ENCODE results near the gene DCP1A. TPM values are rescaled to one million over a fixed set of nuclear protein-coding genes. Genes with fewer than 3 reads are reported as not detected.
"Not testable (repeated sequence)": the region's sequence is repeated elsewhere in the genome, so short reads cannot be mapped to it uniquely, and the experiment has no call there.

Gene DCP1A
- total RNA-seq, 2 experiments from 2014 or later = 33.1 to 36.1 TPM

DNA sequence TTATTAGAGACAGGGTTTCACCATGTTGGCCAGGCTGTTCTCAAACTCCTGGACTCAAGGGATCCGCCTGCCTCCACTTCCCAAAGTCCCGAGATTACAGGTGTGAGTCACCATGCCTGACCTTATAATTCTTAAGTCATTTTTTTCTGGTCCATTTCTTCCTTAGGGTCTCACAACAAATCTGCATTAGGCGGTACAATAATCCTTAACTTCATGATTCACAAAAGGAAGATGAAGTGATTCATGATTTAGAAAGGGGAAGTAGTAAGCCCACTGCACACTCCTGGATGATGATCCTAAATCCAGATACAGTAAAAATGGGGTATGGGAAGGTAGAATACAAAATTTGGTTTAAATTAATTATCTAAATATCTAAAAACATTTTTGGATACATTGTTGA is 46.5 kb downstream of the DCP1A start:
- H3K4me1 Mint-ChIP-seq = peaks cover 2% of the 10 kb centered on the region
- H3K27me3 Mint-ChIP-seq = no peaks in the 10 kb centered on the region
- H3K9me3 Mint-ChIP-seq = no peaks in the 10 kb centered on the region
- no peak overlapping the region for H3K4me3 Mint-ChIP-seq
- no peak overlapping the region for H3K27ac Mint-ChIP-seq
- no peak for DNase-seq
- peaks cover 9% of the 10 kb centered on the region for H3K36me3 Mint-ChIP-seq

DNA sequence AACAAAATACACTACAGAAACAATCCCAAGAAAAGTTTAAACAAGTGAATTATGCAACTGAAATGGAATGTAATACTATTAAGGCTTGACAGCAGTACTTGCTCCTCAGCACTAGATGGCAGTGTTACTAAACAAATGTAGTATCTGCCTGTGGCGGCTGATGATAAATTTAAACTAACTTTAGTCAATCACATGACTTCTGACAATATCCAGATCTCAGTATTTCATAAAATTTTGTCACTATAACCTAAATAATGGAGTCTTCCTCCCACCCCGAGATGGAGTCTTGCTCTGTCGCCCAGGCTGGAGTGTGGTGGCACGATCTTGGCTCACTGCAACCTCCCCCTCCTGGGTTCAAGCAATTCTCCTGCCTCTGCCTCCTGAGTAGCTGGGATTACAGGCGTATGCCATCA is 47.7 kb downstream of the DCP1A start:
- not testable (repeated sequence) for H3K4me1 Mint-ChIP-seq, H3K36me3 Mint-ChIP-seq, H3K27ac Mint-ChIP-seq, H3K9me3 Mint-ChIP-seq, H3K4me3 Mint-ChIP-seq, H3K27me3 Mint-ChIP-seq, DNase-seq

DNA sequence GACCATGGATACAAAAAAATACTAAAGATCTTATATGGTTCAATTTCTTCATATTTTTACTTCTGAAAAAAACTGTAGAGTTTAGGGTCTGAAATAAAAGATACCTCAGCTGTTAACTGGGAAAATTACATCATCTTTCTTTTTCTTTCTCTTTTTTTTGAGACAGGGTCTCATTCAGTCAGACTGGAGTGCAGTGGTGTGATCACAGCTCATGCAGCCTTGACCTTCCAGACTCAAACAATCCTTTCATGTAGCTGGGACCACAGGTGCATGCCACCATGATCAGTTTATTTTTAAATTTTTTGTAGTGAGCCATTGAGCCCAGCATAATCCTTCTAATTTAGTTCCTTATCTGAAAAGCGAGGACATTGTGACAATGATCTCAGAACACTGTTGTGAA is 51.9 kb downstream of the DCP1A start:
- Mint-ChIP-seq H3K36me3 (peaks cover 7% of the 10 kb centered on the region), H3K9me3 (no peaks in the 10 kb centered on the region), H3K4me3 (no peak overlapping the region), H3K4me1 (peaks cover 2% of the 10 kb centered on the region), H3K27me3 (no peaks in the 10 kb centered on the region), H3K27ac (no peak overlapping the region)
- DNase-seq = no peak

DNA sequence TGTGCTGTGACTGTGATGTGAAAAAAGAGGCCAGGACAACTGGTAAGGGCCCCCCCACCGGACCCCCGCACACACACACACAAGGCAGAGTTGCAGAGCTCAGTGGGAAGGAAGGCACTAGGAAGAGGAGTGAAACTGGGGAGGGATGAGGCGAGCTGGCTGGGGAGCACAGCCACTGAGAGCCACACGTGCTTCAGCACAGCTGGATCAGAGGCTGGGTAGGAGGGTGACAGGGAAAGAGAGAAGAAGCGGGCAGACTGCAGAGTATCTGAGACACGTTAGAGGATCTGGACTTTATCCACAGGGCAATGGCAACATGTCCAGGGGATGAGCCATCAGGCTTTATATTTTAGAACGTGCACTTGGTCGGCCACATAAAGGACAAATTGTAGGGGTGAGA is 53.5 kb downstream of the DCP1A start:
- Mint-ChIP-seq H3K36me3 (peaks cover 2% of the 10 kb centered on the region), H3K4me1 (no peaks in the 10 kb centered on the region), H3K4me3 (no peak overlapping the region), H3K27me3 (no peaks in the 10 kb centered on the region), H3K27ac (no peak overlapping the region), H3K9me3 (no peaks in the 10 kb centered on the region)
- DNase-seq = no peak

DNA sequence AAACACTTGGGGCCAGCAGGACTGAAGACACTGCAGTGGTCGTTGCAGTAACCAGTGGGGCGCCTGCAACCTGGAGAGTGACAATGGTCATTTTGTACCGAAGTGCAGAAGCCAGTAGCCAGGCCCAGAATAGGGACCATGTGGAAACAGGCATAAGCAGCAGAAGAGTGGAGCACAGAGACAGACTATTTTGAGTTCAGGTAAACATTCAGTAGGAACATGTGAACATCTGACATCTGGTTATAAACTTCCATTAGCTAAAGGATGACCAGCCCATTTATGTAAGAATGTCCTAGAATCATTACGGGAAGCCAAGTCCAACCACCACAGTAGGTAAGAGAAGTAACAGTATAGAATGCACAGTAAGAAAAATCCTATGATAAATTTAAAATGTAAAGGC is 59.1 kb downstream of the DCP1A start:
- Mint-ChIP-seq H3K36me3 (peaks cover 5% of the 10 kb centered on the region), H3K27me3 (no peaks in the 10 kb centered on the region)
- DNase-seq = no peak

DNA sequence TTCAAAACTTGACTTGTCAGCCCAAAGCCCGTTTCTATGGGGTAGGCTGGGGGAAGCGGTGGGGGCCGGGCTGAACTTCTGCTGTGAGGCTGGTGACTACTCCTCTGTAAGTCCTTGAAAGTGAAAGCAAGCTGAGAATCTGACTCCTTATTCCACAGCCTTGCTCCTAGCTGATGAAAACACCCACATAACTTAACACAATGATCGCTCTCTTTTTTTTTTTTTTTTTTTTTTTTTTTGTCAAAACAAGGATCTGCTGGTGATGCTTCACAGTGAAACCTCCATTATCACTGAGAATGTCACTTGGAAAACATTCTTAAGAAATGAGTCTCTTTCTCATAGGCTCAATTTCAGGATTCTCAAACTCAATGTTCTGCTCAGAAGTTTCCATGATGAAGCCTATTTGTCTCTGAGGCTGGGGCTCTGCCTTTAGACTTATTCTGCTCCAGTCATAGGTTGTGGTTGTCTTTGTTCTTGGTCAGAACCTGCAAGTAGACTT is 60.2 kb downstream of the DCP1A start:
- DNase-seq = peak; percentile 17
- no peaks in the 10 kb centered on the region for H3K27me3 Mint-ChIP-seq
- peaks cover 5% of the 10 kb centered on the region for H3K36me3 Mint-ChIP-seq
- H3K27ac Mint-ChIP-seq = peak overlapping the region; percentile 81
- H3K9me3 Mint-ChIP-seq = no peaks in the 10 kb centered on the region
- peaks cover 9% of the 10 kb centered on the region for H3K4me1 Mint-ChIP-seq
- no peak overlapping the region for H3K4me3 Mint-ChIP-seq

More for the DNA sequence above, 59.1 kb downstream of the DCP1A start:
- Mint-ChIP-seq H3K4me1 (peaks cover 9% of the 10 kb centered on the region), H3K9me3 (no peaks in the 10 kb centered on the region), H3K27ac (peak overlapping the region; percentile 54), H3K4me3 (no peak overlapping the region)

DNA sequence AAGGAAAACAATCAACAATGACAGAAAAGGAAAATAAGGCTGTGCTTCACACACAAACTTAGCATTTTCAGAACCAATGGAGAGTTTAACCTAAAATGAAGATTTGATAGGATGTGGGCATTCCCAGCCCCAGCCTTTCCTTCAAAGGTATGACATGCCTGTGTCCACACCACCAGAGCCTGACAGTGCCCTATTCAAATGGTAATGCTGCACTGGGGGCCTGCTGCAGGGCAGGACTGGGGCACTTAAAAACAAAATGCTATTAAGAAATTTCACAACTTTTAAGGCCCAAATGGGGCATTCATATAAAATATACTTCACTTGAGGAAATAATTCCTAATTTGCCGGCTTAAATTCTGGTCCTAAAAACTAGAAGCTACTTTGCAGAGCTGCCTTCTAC is 60.6 kb downstream of the DCP1A start:
- Mint-ChIP-seq H3K9me3 (no peaks in the 10 kb centered on the region), H3K4me1 (peaks cover 9% of the 10 kb centered on the region), H3K4me3 (no peak overlapping the region), H3K27ac (peak overlapping the region; percentile 81), H3K27me3 (no peaks in the 10 kb centered on the region), H3K36me3 (peaks cover 5% of the 10 kb centered on the region)
- DNase-seq = no peak

DNA sequence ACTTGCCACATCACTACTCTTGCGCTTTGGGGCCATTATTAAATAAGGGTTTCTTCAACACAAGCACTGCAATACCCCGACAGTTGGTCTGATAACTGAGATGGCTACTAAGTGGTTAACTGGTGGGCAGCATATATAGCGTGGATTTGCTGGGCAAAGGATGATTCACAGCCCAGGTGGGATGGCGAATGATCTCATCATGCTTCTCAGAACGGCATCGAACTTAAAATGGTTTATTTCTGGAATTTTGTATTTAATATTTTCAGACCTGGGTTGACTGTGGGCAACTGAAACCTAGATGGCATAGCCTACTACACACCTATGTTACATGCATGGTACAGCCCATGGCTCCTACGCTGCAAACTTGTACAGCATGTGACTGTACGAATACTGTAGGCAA is 64.8 kb downstream of the DCP1A start:
- Mint-ChIP-seq H3K4me3 (no peak overlapping the region), H3K27me3 (no peaks in the 10 kb centered on the region), H3K4me1 (peaks cover 7% of the 10 kb centered on the region), H3K36me3 (peaks cover 5% of the 10 kb centered on the region), H3K27ac (no peak overlapping the region), H3K9me3 (no peaks in the 10 kb centered on the region)
- DNase-seq = no peak

DNA sequence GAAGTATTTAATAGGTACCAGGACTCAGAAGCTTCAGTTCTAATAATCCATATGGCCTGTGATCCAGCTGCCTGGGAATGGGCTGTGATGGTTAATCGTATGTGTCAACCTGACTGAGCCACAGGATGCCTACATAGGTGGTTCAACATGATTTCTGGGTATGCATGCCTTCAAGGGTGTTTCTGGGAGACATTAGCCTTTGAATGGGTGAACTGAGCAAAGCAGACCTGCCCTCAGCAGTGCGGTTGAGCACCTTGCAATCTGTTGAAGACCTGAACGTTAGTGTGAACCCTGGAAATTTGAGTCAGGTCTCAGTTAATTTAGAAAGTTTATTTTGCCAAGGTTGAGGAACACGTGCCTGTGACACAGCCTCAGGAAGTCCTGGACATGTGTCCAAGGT is 68.7 kb downstream of the DCP1A start:
- Mint-ChIP-seq H3K9me3 (no peaks in the 10 kb centered on the region), H3K27ac (no peak overlapping the region), H3K4me1 (peaks cover 9% of the 10 kb centered on the region), H3K27me3 (no peaks in the 10 kb centered on the region), H3K4me3 (no peak overlapping the region), H3K36me3 (no peaks in the 10 kb centered on the region)
- DNase-seq = no peak

DNA sequence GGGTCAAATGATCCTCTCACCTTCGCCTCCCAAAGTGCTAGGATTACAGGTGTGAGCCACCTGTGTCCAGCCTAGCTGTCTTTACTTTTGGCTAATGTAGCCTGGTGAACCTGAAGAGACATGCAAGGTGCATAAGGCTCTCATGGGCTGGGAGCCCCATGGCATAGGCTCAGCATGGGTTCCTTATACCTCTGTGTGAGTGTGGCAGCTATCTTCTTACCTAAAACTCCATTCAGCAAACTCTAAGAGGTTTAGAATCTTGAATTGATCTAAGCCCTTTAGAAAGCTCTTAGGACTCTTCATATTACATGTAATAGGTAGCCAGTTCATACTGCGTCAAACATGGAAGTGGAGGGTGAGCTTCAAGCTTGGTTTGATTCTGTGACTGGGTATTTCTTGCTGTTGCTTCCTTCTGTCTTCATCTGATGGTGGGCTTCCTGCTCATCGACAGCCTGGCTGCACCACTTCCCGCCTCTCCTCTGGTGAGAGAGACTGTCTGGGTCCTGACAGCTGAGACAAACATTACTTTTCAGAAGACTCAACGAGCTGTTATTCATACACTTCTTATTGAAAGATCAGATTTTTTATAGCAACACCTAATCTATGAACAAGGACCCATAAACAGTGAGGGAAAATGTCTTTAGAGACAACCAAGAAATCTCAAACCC is 72.3 kb downstream of the DCP1A start:
- H3K27me3 Mint-ChIP-seq = no peaks in the 10 kb centered on the region
- no peak for DNase-seq
- no peaks in the 10 kb centered on the region for H3K36me3 Mint-ChIP-seq
- no peak overlapping the region for H3K4me3 Mint-ChIP-seq
- H3K9me3 Mint-ChIP-seq = no peaks in the 10 kb centered on the region
- H3K4me1 Mint-ChIP-seq = peaks cover 14% of the 10 kb centered on the region
- H3K27ac Mint-ChIP-seq = peak overlapping the region; percentile 44

DNA sequence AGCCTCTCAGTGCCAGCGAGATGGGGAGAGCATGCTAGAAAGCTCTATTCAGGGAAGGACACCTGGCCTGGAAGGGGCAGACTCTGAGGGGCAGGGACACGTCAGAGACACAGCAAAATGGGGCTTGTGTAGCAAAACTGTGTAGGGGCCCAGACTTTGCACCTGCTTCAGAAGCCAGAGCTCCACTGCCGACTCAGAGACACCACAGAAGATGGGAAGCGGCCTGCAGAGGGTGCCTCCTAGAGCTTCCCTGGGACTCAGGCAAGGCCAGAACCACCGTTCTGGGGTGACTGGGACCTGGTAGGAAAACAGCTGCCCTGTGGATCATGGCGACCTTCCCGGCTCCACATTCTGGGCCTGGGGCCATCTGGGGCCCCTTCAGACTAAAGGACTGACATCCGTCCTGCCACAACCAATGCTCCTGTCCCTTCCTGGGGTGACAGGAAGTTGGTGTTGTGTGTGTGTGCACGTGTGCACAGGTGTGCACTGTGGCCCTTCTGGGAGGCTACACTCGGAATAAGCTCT is 74.1 kb downstream of the DCP1A start:
- Mint-ChIP-seq H3K4me1 (peaks cover 14% of the 10 kb centered on the region), H3K27me3 (no peaks in the 10 kb centered on the region), H3K9me3 (no peaks in the 10 kb centered on the region), H3K27ac (no peak overlapping the region), H3K4me3 (no peak overlapping the region), H3K36me3 (no peaks in the 10 kb centered on the region)
- no peak for DNase-seq

DNA sequence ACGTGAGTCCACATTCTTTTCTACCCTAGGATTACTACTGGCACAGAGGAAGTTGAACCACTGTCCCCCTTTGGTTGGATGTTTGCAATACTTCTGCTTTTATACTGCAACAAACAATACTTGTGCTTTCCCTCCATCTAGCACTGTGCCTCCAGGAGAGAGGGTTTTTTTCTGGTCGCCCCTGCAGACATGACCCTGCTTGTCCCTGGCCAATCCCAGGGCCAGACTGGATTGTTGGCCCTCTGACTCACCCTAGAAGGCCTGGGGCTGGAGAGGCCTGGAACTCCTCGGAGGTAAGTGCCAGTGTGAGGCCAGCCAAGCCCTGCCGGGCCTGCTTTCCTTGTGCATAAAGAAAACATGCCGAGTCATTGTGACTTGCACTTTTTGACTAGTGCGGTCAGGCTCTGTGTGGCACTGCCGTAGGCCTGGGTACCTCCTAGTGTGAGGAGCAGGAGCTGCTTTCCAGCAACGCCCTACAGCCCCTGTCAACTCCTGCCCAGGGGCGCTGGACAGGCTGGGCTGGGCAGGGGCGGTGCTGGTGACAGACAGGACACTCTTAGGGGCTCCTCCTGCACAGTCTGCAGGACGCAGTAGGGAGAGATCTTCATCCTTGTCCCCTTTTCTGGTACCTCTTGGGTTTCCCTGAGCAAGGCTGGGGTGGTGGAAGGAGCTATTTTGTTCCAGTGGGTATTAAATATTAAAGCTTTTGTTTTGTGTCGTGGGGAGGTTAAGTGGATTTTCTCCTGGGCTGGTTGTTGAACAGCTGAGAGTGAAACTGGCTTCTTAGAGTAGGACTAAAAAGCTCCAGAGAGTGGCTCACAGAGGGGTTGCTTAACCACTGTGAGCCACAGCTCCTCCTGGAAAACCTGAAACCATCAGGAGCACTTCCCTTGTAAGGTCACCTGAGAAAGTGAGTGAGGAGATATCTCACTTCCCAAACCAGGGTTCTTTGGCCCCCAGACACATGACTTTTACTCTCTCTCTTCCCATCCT is 77.2 kb downstream of the DCP1A start:
- H3K27ac Mint-ChIP-seq = peak overlapping the region; percentile 40

DNA sequence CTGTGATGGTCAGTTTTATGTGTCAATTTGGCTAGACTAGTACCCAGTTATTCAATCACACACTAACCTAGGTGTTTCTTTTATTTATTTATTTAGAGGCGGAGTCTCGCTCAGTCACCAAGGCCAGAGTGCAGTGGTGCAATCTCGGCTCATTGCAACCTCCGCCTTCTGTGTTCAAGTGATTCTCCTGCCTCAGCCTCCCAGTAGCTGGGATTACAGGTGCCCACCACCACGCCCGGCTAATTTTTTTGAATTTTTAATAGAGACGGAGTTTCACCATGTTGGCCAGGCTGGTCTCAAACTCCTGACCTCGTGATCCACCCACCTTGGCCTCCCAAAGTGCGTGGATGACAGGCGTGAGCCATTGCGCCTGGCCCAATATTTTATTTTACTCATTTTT is 78.2 kb downstream of the DCP1A start:
- H3K27ac Mint-ChIP-seq, H3K4me1 Mint-ChIP-seq, DNase-seq, H3K9me3 Mint-ChIP-seq, H3K36me3 Mint-ChIP-seq, H3K27me3 Mint-ChIP-seq, H3K4me3 Mint-ChIP-seq: not testable (repeated sequence)

More for the DNA sequence above, 77.2 kb downstream of the DCP1A start:
- H3K4me1 Mint-ChIP-seq = peaks cover 9% of the 10 kb centered on the region
- no peak overlapping the region for H3K4me3 Mint-ChIP-seq
- H3K27me3 Mint-ChIP-seq = no peaks in the 10 kb centered on the region
- no peaks in the 10 kb centered on the region for H3K9me3 Mint-ChIP-seq
- DNase-seq = no peak
- no peaks in the 10 kb centered on the region for H3K36me3 Mint-ChIP-seq

DNA sequence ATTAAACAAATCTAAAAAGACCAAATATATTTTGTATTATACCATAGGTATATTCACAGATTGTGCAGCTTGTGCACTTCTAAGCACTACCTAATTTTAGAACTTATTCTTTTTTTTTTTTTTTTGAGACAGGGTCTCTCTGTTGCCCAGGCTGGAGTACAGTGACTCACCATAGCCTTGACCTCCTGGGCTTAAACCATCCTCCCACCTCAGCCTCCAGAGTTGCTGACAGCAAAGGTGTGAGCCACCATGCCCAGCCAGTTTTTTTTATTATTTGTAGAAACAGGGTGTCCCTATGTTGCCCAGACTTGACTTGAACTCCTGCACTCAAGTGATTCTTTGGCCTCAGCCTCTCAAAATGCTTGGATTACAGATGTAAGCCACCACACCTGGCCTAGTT is 79.6 kb downstream of the DCP1A start:
- Mint-ChIP-seq H3K36me3 (no peaks in the 10 kb centered on the region), H3K27me3 (no peaks in the 10 kb centered on the region), H3K27ac (no peak overlapping the region), H3K9me3 (no peaks in the 10 kb centered on the region), H3K4me3 (no peak overlapping the region), H3K4me1 (peaks cover 5% of the 10 kb centered on the region)
- no peak for DNase-seq

DNA sequence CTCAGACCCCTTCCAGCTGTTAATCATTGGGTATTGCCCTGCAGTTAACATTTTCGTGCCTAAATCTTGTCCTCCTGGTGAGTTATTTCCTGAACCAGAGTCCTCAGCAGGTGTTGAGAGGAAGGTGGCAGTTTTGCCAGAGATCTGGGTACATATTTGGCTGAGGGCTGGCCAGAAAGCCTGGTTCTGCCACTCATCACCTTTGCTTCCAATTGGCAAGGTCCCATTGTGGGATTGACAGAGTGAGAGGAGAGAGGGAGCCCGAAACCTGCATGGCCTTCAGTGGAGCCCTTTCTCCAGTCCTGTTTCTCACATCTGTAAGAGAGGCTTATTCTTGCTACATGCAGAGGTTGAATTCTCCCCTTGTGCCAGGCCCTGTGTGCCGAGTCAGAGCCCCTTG is 82.6 kb downstream of the DCP1A start:
- no peak for DNase-seq
- no peaks in the 10 kb centered on the region for H3K9me3 Mint-ChIP-seq
- H3K4me3 Mint-ChIP-seq = no peak overlapping the region
- H3K36me3 Mint-ChIP-seq = no peaks in the 10 kb centered on the region
- H3K27me3 Mint-ChIP-seq = no peaks in the 10 kb centered on the region
- no peak overlapping the region for H3K27ac Mint-ChIP-seq
- H3K4me1 Mint-ChIP-seq = no peaks in the 10 kb centered on the region

All from activated naive CD8-positive, alpha-beta T cell treated with anti-CD3 and anti-CD28 coated beads for 36 hours (primary cell).